SK-N-SH (cell line): ENCODE measurements around the gene CCDC144A.
"Not testable (repeated sequence)": the region's sequence is repeated elsewhere in the genome, so short reads cannot be mapped to it uniquely, and the experiment has no call there.

ENCODE experiments used
- CHD2 ChIP-seq: fragments of 150-350 bp; IDR thresholded peaks from 2 replicates; pipeline ENCODE4 v1.6.1; 2018; ENCODE audit warnings: low read length; ENCODE audit not compliant: partially characterized antibody
- CTCF ChIP-seq: fragments of 200-600 bp; sonication (generic); IDR thresholded peaks from 2 replicates; pipeline ENCODE4 v1.6.1; 2017; ENCODE audit warnings: antibody characterized with exemption, mild to moderate bottlenecking, moderate library complexity
- EZH2phosphoT487 ChIP-seq: fragments of 200-600 bp; sonication (generic); IDR thresholded peaks from 2 replicates; pipeline ENCODE4 v1.6.1; 2017; ENCODE audit warnings: low read depth, mixed run types, mild to moderate bottlenecking, antibody characterized with exemption, moderate library complexity, borderline replicate concordance
- JUND ChIP-seq: IDR thresholded peaks from 2 replicates; pipeline ENCODE4 v1.4.0; 2012
- POLR2AphosphoS5 ChIP-seq: IDR thresholded peaks from 2 replicates; pipeline ENCODE4 v1.6.1; 2012; ENCODE audit warnings: low read depth, low read length
- RAD21 ChIP-seq: IDR thresholded peaks from 2 replicates; pipeline ENCODE4 v1.6.1; 2012; ENCODE audit warnings: mild to moderate bottlenecking, low read length
- RCOR1 ChIP-seq: fragments of 150-350 bp; IDR thresholded peaks from 2 replicates; pipeline ENCODE4 v1.6.1; 2017; ENCODE audit warnings: antibody characterized with exemption, low read length
- REST ChIP-seq: IDR thresholded peaks from 2 replicates; pipeline ENCODE4 v1.6.1; 2012; ENCODE audit warnings: mild to moderate bottlenecking, low read depth, low read length, moderate library complexity
- SIN3A ChIP-seq: IDR thresholded peaks from 2 replicates; pipeline ENCODE4 v1.6.1; 2012; ENCODE audit warnings: low read depth, mild to moderate bottlenecking, low read length, moderate library complexity, borderline replicate concordance
- TAF1 ChIP-seq: IDR thresholded peaks from 2 replicates; pipeline ENCODE4 v1.6.1; 2012; ENCODE audit warnings: low read depth, mild to moderate bottlenecking, low read length, moderate library complexity, borderline replicate concordance
- YY1 ChIP-seq: IDR thresholded peaks from 2 replicates; pipeline ENCODE4 v1.4.0; 2012; ENCODE audit warnings: low read depth, mild to moderate bottlenecking

- TF ChIP-seq TAF1, SIN3A, CHD2, RAD21, CTCF, RCOR1, EZH2phosphoT487, POLR2AphosphoS5, YY1, JUND, REST: not testable (repeated sequence)
These were observed 100.4 kb downstream of the CCDC144A start for GRCh38 chr17:16790313-16790871.
